ENCODE measurements around the gene ZNF157.
"Not testable (repeated sequence)": the region's sequence is repeated elsewhere in the genome, so short reads cannot be mapped to it uniquely, and the experiment has no call there.

GRCh38 chrX:47380837-47381236, 10.5 kb downstream of the ZNF157 start:
- not testable (repeated sequence) for TF ChIP-seq POLR2A (IDR thresholded peaks at IDR 0.05; ENCODE audit: low read length); GATA1 (IDR thresholded peaks at IDR 0.05; ENCODE audit: low read depth, low read length)
